ENCODE results near the gene TNNT1.

- TF ChIP-seq YY1 (IDR thresholded peaks at IDR 0.05; ENCODE audit: insufficient read depth, insufficient read length) (no peak), ZNF274 (IDR thresholded peaks at IDR 0.05; ENCODE audit: low read depth, low read length) (no peak), SUZ12 (IDR thresholded peaks at IDR 0.05; ENCODE audit: extremely low read depth, insufficient read depth, insufficient read length) (no peak)
These were observed 43.8 kb downstream of the TNNT1 start for GRCh38 chr19:55105237-55105636.

Data from NT2/D1 (cell line).